SK-N-SH treated with all-trans-retinoic acid at 6 μM for 48 hours (cell line): Measurements from ENCODE around the gene NID1.

ENCODE experiments used
- ARNTL ChIP-seq: fragments of 450-650 bp; formaldehyde crosslinking; IDR thresholded peaks from 2 replicates; pipeline ENCODE4 v1.5.0; 2020; ENCODE audit warnings: low read depth, mild to moderate bottlenecking, moderate library complexity, borderline replicate concordance
- BACH2 ChIP-seq: fragments of 250-450 bp; sonication (Bioruptor Pico); IDR thresholded peaks from 2 replicates; pipeline ENCODE4 v1.9.0; 2021; ENCODE audit warnings: mild to moderate bottlenecking, borderline replicate concordance
- ISL1 ChIP-seq: fragments of 250-450 bp; sonication (Bioruptor Pico); IDR thresholded peaks from 2 replicates; pipeline ENCODE4 v2.1.2; 2022; ENCODE audit warnings: mild to moderate bottlenecking, moderate library complexity
- RARB ChIP-seq: fragments of 250-450 bp; sonication (Bioruptor Pico); IDR thresholded peaks from 2 replicates; pipeline ENCODE4 v1.8.0; 2021; ENCODE audit warnings: mild to moderate bottlenecking, moderate library complexity

DNA sequence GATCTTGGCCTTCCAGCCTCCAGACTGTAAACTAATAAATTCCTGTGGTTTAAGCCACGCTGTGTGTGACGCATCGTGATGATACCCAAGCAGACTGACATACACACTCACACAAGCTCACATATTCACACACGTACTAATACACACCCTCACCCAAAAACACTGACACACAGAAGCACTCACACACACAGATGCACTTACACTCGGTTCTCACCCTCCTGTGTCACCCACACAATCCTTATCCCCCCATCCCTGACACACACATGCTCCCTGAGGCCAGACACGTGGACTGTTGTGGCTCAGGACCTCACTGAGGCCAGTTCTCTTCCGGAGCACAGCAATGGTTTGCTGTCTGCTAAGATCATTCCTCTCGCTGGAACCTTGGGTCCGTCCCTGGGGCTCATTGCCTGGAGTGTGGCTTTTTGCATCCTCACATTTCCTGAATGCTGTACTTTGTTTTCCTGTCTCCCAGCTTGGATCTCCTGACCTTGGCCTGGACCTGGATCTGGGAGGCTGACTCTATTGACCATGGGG, 121.2 kb downstream of the NID1 start:
- TF ChIP-seq ISL1 (CRISPR knock-in tag) (no peak), BACH2 (no peak), RARB (no peak), ARNTL (CRISPR knock-in tag) (no peak)
